Activated CD8-positive, alpha-beta memory T cell treated with anti-CD3 and anti-CD28 coated beads, Interleukin-2, amount 10 ng/mL, durations not matched to agents 7 days and 5 days (primary cell): ENCODE measurements around the gene IL20. TPM values are rescaled to one million over a fixed set of nuclear protein-coding genes. Genes with fewer than 3 reads are reported as not detected.

ENCODE experiments used
- ATAC-seq: fragments of 150-1000 bp; cut with Tn5 transposase; one replicate; pipeline ENCODE4 v1.10.0; 2021; ENCODE audit warnings: moderate library complexity
- CTCF ChIA-PET: fragments of 350-600 bp; sonication (Branson Sonifier 250); formaldehyde crosslinking; loops from one replicate; lab custom pipeline; 2021; ENCODE audit warnings: antibody characterized with exemption; lab: Charles Lee
- DNase-seq: peaks from one replicate; pipeline ENCODE4 v3.0.0-alpha.2; 2020
- H3K27ac Mint-ChIP-seq: one replicate; pipeline ENCODE4 v1.8.0; 2021; ENCODE audit warnings: mild to moderate bottlenecking, mixed read lengths
- H3K27me3 Mint-ChIP-seq: one replicate; pipeline ENCODE4 v1.8.0; 2021; ENCODE audit warnings: mixed read lengths
- H3K36me3 Mint-ChIP-seq: one replicate; pipeline ENCODE4 v1.8.0; 2021; ENCODE audit warnings: mild to moderate bottlenecking, mixed read lengths
- H3K4me1 Mint-ChIP-seq: one replicate; pipeline ENCODE4 v1.8.0; 2021; ENCODE audit warnings: mixed read lengths
- H3K4me3 Mint-ChIP-seq: one replicate; pipeline ENCODE4 v1.8.0; 2021; ENCODE audit warnings: mild to moderate bottlenecking, moderate library complexity, mixed read lengths
- H3K9me3 Mint-ChIP-seq: one replicate; pipeline ENCODE4 v1.8.0; 2022; ENCODE audit warnings: low read depth, mixed read lengths
- total RNA-seq, 2 experiments: library from RNA; stranded (reverse); gene quantifications; one replicate each; pipeline ENCODE4 v1.2.3, GENCODE V29; 2021

Gene IL20
- total RNA-seq, 2 experiments from 2014 or later = not detected

DNA sequence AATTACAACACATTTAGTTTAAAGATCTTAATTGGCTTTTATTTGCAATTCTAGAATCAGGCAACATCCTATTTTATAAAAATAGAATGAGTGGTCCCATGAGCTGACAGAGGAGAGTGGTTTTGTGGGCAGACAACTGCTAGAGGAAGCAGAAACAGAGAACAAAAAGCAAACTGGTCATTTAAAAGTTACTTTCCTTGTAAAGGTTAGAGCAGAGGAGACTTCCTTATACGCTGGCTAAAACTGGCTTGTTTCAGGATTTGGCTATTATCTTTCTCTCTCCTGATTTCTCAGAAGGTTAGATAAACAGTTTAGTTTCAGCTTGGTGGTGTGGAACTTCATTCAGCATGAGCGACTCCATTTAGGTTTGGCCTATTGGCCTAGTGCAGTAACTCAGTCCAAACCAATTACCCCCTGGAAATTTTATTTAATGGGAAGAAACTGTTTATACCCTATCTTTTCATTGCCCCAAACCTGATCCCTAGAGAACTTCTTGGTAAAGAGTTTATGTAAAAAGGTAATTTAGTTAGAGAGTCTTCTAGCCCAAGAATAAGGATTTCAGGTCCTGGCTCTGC is 32.2 kb upstream of the IL20 start:
- Mint-ChIP-seq H3K9me3 (no peaks in the 10 kb centered on the region), H3K36me3 (no peaks in the 10 kb centered on the region), H3K27me3 (peaks cover 24% of the 10 kb centered on the region), H3K4me3 (no peak overlapping the region), H3K27ac (peak overlapping the region; percentile 4), H3K4me1 (peaks cover 52% of the 10 kb centered on the region)
- DNase-seq = no peak
- CTCF ChIA-PET = interaction anchor here (0.6 to 10.6 kb wide), 10 partner anchors 14 to 149 kb away, joined by 3 to 59 read pairs (median 5); partner anchors contain the start of gene IL20
- peak; percentile 38 for ATAC-seq

DNA sequence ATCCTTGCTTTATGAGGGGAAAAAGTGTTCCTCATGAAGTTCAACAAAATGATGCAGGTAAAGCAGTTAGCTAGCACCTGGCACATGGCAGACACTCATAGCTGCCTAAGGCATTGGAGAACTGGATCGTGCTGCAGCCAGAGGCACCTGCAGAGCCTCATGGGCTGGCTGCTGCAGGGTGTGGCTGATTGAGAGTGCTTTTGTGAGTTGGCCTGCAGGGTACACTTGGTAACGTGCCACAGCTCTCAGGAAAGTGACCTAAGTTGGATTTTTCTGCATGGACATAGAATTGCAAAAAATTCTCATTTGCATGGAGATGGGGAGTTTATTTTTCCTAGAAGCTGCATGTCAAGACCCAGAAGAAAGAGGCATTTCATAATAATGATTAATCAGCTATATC is 31.6 kb upstream of the IL20 start:
- Mint-ChIP-seq H3K4me3 (no peak overlapping the region), H3K4me1 (peaks cover 47% of the 10 kb centered on the region), H3K27ac (no peak overlapping the region), H3K9me3 (no peaks in the 10 kb centered on the region), H3K27me3 (peaks cover 29% of the 10 kb centered on the region), H3K36me3 (no peaks in the 10 kb centered on the region)
- CTCF ChIA-PET = interaction anchor here (1.1 to 10.6 kb wide), 5 partner anchors 24 to 107 kb away, joined by 3 to 59 read pairs (median 3); partner anchors contain the start of gene IL20
- ATAC-seq (no peak), DNase-seq (no peak)

DNA sequence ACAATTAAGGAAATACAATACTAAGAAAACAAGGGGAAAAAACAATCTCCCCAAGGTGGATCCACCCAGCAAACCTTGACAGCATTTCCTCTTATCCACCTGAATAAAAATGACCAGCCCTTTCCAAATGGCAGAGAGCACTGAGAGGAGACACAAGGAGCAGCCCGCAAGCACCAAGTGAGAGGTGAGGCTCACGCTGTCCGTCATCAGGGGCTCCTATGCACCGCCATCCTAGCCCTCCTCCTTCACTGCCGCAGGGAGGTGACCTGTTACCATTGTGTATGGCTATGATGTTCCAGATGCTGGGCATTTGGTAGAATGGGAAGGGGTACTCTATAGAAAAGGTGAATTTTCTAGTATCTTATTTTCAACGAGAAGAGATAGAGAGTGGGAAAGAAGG is 31.2 kb upstream of the IL20 start:
- H3K27ac Mint-ChIP-seq = no peak overlapping the region
- H3K4me3 Mint-ChIP-seq = no peak overlapping the region
- ATAC-seq (no peak), DNase-seq (no peak)
- no peaks in the 10 kb centered on the region for H3K9me3 Mint-ChIP-seq
- H3K4me1 Mint-ChIP-seq = peaks cover 42% of the 10 kb centered on the region
- CTCF ChIA-PET = interaction anchor here (1.1 to 2.2 kb wide), 5 partner anchors 24 to 107 kb away, joined by 3 to 5 read pairs (median 3); partner anchors contain the start of gene IL20
- no peaks in the 10 kb centered on the region for H3K36me3 Mint-ChIP-seq
- H3K27me3 Mint-ChIP-seq = peaks cover 32% of the 10 kb centered on the region

DNA sequence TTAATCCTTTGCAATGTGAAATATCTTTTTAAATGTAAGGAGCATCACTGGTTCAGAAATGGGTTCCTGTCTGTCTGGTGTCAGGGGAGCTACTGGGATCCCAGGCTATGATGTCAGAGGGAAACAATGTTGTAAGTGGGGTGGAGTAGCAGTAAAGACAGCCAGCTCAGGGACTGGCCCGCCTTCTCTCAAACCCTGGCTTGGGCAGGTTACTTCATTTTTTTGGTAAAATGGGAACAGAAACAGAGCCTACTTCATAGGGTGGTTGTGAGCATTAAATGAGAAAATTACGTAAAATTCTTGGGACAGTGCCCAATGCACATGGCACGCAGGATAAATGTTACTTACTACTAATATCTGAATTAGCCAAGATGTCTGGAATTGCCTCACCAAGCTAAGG is 30.7 kb upstream of the IL20 start:
- ATAC-seq (no peak), DNase-seq (no peak)
- H3K4me3 Mint-ChIP-seq = no peak overlapping the region
- CTCF ChIA-PET = interaction anchor here (1.1 to 1.5 kb wide), 5 partner anchors 25 to 99 kb away, joined by 3 to 7 read pairs (median 3); partner anchors contain the start of gene IL20
- H3K4me1 Mint-ChIP-seq = peaks cover 38% of the 10 kb centered on the region
- H3K9me3 Mint-ChIP-seq = no peaks in the 10 kb centered on the region
- no peak overlapping the region for H3K27ac Mint-ChIP-seq
- no peaks in the 10 kb centered on the region for H3K36me3 Mint-ChIP-seq
- peaks cover 36% of the 10 kb centered on the region for H3K27me3 Mint-ChIP-seq

DNA sequence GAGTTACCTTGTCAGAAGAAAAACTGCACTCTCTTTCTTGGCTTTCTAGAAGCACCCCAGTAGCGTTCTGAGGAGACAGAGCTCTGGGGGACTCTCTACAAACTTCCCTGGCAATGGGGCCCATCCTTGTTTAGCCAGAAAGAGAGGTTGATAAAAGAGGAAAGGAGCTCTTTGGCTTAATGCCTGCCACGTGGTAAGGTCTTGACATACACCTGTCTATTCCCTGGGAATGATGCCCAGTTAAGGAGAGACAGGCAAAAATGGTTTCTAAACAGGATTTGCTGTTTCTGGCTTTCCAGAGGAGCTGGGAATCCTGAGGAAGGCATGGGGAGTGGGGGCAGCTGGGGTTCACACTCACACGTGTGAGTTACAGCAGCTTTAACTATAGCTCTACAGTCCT is 30.2 kb upstream of the IL20 start:
- ATAC-seq = no peak
- peaks cover 33% of the 10 kb centered on the region for H3K4me1 Mint-ChIP-seq

DNA sequence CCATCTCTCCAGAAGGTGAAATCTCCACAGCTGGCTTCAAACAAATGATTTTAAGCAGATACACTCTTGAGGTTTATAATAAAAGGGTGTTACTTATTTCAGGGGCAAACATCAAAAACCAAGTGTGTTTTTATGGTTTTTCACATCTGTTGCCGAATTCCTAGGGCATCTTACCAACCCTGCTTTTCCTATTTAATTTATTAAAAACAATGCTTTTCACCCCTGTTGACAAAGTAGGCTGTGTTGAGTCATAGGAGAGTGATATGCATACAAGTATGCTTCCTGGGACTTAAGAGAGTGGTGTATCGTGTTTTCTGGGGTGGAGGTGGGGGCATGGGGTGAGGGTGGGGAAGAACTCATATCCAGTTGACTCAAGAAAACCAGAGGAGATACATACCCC is 29.3 kb upstream of the IL20 start:
- Mint-ChIP-seq H3K36me3 (no peaks in the 10 kb centered on the region), H3K4me1 (peaks cover 30% of the 10 kb centered on the region), H3K4me3 (no peak overlapping the region), H3K9me3 (no peaks in the 10 kb centered on the region), H3K27ac (no peak overlapping the region), H3K27me3 (peaks cover 39% of the 10 kb centered on the region)
- ATAC-seq (no peak), DNase-seq (no peak)
- CTCF ChIA-PET = interaction anchor here (1.3 to 1.5 kb wide), 4 partner anchors 26 to 98 kb away, joined by 3 to 11 read pairs (median 5); partner anchors contain the start of gene IL20

More for the DNA sequence above, 30.2 kb upstream of the IL20 start:
- Mint-ChIP-seq H3K27ac (no peak overlapping the region), H3K36me3 (no peaks in the 10 kb centered on the region), H3K4me3 (no peak overlapping the region), H3K9me3 (no peaks in the 10 kb centered on the region), H3K27me3 (peaks cover 39% of the 10 kb centered on the region)
- no peak for DNase-seq
- CTCF ChIA-PET = interaction anchor here (0.6 to 1.5 kb wide), 7 partner anchors 25 to 147 kb away, joined by 3 to 11 read pairs (median 3); partner anchors contain the start of gene IL20

DNA sequence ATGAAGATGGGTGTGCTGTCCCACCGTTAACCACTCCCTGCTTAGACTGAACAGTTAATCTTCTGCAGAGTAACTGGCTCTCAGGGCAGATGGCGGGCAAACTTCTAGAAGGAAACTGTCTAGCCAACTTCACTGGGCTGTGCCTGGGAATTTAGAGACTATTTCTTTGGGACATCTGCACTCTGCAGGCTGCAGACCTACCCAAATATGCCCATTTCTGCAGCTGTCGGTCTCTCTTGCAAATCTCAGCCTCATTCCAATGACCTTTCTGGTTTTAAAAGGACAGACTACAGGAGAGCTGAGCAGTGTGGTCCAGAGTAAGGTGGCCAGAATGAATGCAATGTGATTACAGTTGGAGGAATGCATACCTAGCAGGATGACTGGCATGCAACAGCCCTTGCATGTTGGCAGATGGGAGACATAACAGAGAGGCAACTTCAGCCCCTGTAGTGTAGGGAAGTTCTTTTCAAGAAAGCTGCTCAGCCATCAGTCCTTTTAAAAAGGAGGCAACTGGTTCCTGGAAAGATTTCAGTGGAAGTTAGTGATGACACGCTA is 26.3 kb upstream of the IL20 start:
- Mint-ChIP-seq H3K27ac (no peak overlapping the region), H3K4me1 (peaks cover 2% of the 10 kb centered on the region), H3K27me3 (peaks cover 33% of the 10 kb centered on the region), H3K4me3 (no peak overlapping the region), H3K9me3 (no peaks in the 10 kb centered on the region), H3K36me3 (no peaks in the 10 kb centered on the region)
- ATAC-seq (no peak), DNase-seq (no peak)
- CTCF ChIA-PET = interaction anchor here (1.9 kb wide), 1 partner anchor 30 kb away, joined by 6 read pairs; no protein-coding TSS in a partner anchor

DNA sequence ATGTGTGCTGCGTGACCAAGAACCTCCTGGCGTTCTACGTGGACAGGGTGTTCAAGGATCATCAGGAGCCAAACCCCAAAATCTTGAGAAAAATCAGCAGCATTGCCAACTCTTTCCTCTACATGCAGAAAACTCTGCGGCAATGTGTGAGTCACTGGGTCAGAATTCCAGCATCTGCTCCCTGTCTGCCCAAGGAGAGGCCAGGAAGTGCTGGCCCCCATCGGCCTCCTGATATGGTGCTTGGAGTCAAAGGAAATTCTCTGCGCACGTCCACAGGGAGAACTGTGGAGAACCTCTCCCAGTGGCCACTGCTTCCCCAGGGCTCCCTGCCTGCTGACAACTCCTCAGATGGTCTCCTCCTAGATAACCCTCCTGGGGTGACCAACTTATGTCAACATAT is 25.6 kb upstream of the IL20 start:
- CTCF ChIA-PET = no interaction called here
- no peak for DNase-seq
- H3K4me1 Mint-ChIP-seq = peaks cover 2% of the 10 kb centered on the region
- no peaks in the 10 kb centered on the region for H3K9me3 Mint-ChIP-seq
- peaks cover 27% of the 10 kb centered on the region for H3K27me3 Mint-ChIP-seq
- no peak overlapping the region for H3K27ac Mint-ChIP-seq
- no peaks in the 10 kb centered on the region for H3K36me3 Mint-ChIP-seq
- no peak overlapping the region for H3K4me3 Mint-ChIP-seq
- ATAC-seq = no peak

DNA sequence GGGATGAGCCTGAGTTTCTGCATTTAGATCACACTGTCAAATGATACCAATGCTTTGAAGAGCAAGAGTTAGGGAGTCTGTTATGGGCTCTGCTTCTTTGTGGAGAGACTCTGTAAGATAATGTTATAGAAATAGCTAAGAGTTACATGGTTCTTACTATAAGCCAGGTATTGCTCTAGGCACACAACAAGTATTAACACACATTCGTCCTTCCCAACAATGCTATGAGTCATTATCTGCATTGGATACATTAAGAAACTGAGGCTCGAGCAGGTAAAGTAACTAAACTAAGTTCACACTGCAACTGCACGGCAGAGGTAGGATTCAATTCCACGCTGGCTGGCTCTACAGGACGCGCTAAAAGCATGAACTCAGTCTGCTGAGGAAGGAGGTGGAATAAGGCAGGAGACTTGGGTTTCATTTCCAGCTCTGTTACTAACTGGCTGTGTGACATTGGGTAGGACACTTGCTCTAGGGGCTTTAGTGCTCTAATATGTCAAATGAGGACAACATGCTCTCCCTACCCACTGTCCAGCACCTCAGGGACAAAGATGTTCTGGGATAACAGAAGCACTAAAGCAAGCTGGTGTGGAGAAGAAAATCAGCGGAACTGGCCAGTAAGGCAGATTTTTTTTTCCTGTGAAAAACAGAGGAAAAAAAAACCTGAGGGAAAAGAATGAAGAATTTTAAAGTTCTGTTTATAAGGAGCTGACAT is 23.7 kb upstream of the IL20 start:
- CTCF ChIA-PET = interaction anchor here (1.1 to 1.3 kb wide), 2 partner anchors 10 to 33 kb away, joined by 3 to 4 read pairs; no protein-coding TSS in a partner anchor
- no peak overlapping the region for H3K27ac Mint-ChIP-seq
- DNase-seq (no peak), ATAC-seq (no peak)
- H3K27me3 Mint-ChIP-seq = peaks cover 27% of the 10 kb centered on the region
- H3K36me3 Mint-ChIP-seq = no peaks in the 10 kb centered on the region
- H3K9me3 Mint-ChIP-seq = no peaks in the 10 kb centered on the region
- peaks cover 2% of the 10 kb centered on the region for H3K4me1 Mint-ChIP-seq
- H3K4me3 Mint-ChIP-seq = no peak overlapping the region

DNA sequence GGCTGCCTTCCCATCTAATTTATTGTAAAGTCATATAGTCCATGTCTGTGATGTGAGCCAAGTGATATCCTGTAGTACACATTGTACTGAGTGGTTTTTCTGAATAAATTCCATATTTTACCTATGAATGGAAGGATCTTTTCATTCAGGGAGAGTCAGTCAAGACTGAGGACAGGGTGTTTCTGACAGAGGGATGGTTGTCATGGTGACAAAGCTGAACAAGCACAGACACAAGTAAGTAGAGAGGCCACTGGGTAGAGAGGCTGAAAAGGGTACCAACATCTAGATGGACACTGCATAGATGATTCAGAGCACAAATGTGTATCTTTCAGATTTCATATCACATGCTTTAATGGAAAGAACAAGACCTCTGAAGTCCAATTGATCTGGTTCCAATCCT is 22.6 kb upstream of the IL20 start:
- Mint-ChIP-seq H3K27me3 (peaks cover 18% of the 10 kb centered on the region), H3K4me3 (no peak overlapping the region), H3K27ac (no peak overlapping the region), H3K4me1 (peaks cover 2% of the 10 kb centered on the region), H3K9me3 (no peaks in the 10 kb centered on the region), H3K36me3 (no peaks in the 10 kb centered on the region)
- CTCF ChIA-PET = interaction anchor here (0.8 to 1.3 kb wide), 3 partner anchors 9 to 34 kb away, joined by 3 to 4 read pairs (median 3); no protein-coding TSS in a partner anchor
- no peak for ATAC-seq
- DNase-seq = no peak

DNA sequence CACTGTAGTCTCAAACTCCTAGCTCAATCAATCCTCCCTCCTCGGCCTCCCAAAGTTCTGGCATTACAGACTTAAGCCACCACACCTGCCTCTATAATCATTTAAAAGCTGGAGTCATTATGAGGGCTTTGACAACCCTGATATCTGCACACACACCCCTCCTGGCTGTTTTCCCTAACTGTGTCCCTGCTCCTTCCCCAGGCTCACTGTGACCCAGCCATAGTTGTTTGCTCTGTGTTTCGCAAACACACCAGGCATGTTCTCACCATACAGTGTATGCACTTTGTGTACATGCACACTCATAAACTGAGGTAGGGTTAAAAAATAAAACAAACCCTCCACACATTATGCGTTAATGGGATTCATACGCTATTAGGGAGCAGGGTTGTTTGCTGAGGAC is 21.8 kb upstream of the IL20 start:
- Mint-ChIP-seq H3K4me1 (peaks cover 2% of the 10 kb centered on the region), H3K27ac (no peak overlapping the region), H3K4me3 (no peak overlapping the region), H3K9me3 (no peaks in the 10 kb centered on the region), H3K27me3 (peaks cover 17% of the 10 kb centered on the region), H3K36me3 (no peaks in the 10 kb centered on the region)
- DNase-seq (no peak), ATAC-seq (no peak)
- CTCF ChIA-PET = interaction anchor here (0.8 kb wide), 1 partner anchor 8 kb away, joined by 3 read pairs; no protein-coding TSS in a partner anchor

DNA sequence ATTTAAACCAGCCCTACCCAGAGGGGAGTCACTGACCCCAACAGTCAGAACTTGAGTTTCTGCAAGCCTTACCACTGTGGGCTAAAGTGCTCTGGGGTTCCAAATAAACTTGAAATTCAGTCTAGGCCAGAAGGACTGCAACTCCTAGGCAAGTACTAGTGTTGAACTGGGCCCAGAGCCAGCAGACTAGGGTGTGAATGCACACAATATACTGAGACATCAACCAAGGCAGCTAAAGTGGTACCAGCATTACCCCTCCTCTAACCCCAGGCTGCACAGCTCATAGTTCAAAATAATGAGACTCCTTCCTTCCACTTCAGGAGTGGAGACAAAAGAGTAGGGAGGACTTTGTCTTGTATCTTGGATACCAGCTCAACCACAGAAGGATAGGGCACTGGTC is 18.9 kb upstream of the IL20 start:
- Mint-ChIP-seq H3K9me3 (no peaks in the 10 kb centered on the region), H3K4me1 (no peaks in the 10 kb centered on the region), H3K4me3 (no peak overlapping the region), H3K27ac (no peak overlapping the region), H3K36me3 (no peaks in the 10 kb centered on the region), H3K27me3 (peaks cover 31% of the 10 kb centered on the region)
- ATAC-seq (no peak), DNase-seq (no peak)
- CTCF ChIA-PET = no interaction called here

DNA sequence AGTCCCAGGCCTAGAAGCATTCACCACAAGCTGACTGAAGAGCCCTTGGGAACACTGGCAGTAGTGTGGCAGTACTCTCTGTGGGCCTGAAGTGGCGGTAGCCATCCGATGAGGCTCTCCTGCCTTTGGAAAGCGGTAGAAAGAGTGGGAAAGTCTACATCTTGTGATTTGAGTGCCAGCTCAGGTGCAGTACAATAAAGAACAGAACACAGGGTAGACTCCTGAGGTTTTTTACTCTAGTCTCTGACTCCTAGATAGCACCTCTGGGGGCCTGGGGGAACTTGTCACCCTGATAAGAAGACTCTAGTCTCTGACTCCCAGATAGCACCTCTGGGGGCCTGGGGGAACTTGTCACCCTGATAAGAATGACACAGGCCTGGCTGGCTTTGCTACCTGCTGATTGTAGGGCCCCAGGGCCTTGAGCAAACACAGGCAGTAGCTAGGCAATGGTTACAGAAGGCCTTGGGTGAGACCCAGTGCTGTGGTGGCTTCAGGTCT is 18.0 kb upstream of the IL20 start:
- Mint-ChIP-seq H3K9me3 (no peaks in the 10 kb centered on the region), H3K27me3 (peaks cover 40% of the 10 kb centered on the region), H3K4me1 (no peaks in the 10 kb centered on the region), H3K36me3 (no peaks in the 10 kb centered on the region), H3K27ac (no peak overlapping the region), H3K4me3 (no peak overlapping the region)
- no peak for ATAC-seq
- DNase-seq = no peak
- CTCF ChIA-PET = interaction anchor here (1.0 to 1.3 kb wide), 3 partner anchors 38 to 86 kb away, joined by 3 read pairs; no protein-coding TSS in a partner anchor
